Measurements from ENCODE around the gene DTX3L.

The DTX3L gene

DNA sequence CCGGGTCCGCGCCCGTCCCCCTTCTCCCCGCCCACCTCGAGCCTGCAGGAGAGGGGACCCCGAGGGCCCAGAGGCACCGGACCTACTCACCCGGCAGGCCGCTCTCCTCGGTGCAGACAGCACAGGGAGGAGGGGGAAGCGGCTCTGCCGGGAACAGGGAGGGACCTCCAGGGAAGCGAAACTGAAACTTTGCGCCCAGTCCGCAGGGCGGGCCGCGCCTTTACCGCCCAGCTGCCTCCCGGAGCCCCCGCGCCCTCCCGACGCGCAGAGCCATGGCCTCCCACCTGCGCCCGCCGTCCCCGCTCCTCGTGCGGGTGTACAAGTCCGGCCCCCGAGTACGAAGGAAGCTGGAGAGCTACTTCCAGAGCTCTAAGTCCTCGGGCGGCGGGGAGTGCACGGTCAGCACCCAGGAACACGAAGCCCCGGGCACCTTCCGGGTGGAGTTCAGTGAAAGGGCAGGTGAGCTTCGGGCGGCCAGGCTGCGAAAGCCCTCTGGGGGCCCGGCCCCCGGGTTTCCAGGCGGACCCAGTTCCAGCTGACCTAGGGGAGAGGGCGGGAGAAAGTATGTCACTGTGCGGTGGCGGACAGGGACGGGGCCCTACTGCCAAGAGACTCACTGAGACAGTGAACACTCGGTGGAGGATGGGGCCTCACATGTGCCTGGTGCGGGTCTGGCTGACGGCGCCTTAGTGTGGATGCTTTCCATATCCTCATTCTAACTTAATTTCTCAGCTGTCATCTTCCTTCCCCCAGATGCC is at the start of gene DTX3L, which contains the start of gene PARP9:
TSS of gene DTX3L (plus strand) at position 184 of the 758 bp plus-strand sequence. CDS start at position 273, 89 bp downstream.
TSS of gene PARP9 (minus strand) at position 146 of the 758 bp plus-strand sequence. CDS start 4,680 bp downstream, outside the sequence.
- peak; percentile 80 for DNase-seq

DNA sequence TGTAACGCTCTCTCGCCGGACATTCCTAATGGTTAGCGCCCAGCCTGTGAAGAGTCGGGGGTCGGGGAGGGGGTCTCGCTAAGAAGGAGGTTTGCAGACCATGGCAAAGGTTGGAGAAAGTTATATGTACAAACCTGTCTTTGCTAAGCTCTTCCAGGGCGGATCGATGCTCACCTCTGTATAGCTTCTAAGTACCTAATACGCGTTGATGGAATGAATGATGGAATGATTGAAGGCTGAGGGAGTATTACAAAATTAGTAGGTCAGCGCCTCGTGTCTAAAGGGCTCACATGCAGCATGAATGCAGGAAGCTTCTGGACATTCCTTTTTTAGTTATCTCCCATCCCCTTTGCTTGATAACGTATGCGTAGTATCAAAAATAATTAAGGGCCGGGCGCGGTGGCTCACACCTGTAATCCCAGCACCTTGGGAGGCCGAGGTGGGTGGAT is 49.1 kb upstream of the DTX3L start:
- DNase-seq = no peak

- no peak for DNase-seq
These were observed 48.3 kb upstream of the DTX3L start for GRCh38 chr3:122515870-122516269.

DNA sequence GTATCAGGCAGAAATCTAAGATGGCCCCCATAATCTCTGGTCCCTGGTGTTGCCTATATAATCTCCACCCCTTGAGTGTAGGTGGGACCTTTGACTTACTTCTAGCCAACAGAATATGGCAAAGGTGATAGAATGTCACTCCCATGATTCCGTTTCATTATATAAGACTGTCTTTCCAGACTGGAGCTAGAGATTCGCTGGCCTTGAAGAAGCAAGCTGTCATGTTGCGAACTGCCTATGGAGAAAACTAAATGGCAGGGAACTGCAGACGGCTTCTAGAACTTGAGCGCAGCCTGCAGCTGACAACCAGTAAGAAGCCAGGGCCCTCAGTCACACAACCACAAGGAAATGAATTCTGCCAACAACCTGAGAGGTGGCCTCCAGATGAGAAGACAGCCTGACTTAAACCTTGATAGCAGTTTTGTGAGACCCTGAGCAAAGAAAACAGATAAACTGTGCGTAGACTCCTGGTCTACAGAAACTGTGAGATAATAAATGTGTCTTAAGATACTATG is 47.2 kb upstream of the DTX3L start:
- DNase-seq = no peak

DNA sequence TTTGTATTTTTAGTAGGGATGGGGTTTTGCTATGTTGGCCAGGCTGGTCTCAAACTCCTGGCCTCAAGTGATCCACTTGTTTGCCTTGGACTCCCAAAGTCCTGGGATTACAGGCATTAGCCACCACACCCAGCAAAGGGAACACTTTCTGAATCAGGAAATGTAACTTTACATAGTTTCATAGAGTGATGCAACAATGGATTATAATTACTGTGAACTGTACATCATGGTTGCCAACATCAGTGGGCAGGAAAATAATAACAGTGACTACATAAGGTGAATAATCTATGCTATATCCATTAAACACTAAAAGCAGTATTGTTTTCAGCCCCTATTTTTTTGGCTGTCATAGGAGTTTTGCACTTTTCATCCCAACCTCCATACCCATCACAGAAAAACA is 44.4 kb upstream of the DTX3L start:
- no peak for DNase-seq

DNA sequence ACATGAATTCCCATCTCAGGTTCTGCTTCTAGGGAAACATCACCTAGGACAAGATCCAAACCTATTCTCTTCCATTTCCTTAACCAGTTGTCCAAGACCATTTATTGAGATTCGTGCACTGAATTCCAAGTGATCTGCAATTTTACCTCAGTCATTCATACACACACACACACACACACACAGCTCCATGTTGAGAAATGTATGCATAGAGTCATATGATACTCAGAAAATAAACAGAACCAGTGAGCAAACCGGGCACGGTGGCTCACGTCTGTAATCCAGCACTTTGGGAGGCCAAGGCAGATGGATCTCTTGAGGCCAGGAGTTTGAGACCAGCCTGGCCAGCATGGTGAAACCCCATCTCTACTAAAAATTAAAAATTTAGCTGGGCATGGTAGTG is 43.3 kb upstream of the DTX3L start:
- DNase-seq = no peak

- no peak for DNase-seq
These were observed 40.8 kb upstream of the DTX3L start for GRCh38 chr3:122523317-122523716.

- no peak for DNase-seq
These were observed 34.0 kb upstream of the DTX3L start for GRCh38 chr3:122530164-122530563.

DNA sequence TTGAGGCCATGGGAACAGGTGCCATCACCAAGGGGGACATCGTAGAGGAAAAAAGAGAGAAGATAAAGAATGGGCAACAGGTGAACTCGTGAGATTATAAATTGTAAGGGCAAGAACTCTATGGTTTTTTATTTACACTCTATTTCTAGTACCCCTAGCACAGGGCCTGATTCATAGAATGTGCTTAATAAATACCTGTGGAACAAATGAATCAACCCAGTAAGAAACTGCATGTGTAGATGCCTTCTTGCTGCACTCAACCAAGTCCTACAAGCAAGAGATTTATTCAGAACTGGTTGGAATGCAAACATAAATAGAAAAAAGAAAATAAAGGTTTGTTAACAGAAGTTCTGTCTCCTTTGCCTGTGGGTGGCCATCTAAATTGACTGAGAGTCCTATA is 30.7 kb upstream of the DTX3L start:
- no peak for DNase-seq

GRCh38 chr3:122533931-122534334 is 30.2 kb upstream of the DTX3L start:
- no peak for DNase-seq

- no peak for DNase-seq
These were observed 28.0 kb upstream of the DTX3L start for GRCh38 chr3:122535964-122536631.

- DNase-seq = no peak
These were observed 27.5 kb upstream of the DTX3L start for GRCh38 chr3:122536632-122537001.

- DNase-seq = no peak
These were observed 25.1 kb upstream of the DTX3L start for GRCh38 chr3:122538956-122539490.

- no peak for DNase-seq
These were observed 18.0 kb upstream of the DTX3L start for GRCh38 chr3:122546151-122546550.

DNA sequence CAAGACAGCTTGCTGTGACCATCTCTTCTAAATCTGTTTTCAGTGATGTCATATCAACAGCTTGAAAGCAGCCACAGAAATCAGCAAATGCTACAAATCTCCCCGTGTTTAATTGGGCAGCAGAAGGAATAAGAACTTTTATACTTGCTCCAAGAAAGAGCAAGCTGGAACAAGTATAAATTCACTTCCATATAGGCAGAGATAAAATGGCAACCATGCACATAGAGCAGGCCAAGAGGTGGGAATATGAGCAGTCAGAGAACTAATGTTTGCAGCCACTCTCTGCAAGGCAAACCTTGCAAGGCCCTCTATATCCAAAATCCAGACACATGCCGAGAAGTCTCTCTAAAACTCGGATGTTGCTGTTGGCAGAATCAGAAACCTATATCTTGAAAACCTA is 16.1 kb upstream of the DTX3L start:
- DNase-seq = no peak

DNA sequence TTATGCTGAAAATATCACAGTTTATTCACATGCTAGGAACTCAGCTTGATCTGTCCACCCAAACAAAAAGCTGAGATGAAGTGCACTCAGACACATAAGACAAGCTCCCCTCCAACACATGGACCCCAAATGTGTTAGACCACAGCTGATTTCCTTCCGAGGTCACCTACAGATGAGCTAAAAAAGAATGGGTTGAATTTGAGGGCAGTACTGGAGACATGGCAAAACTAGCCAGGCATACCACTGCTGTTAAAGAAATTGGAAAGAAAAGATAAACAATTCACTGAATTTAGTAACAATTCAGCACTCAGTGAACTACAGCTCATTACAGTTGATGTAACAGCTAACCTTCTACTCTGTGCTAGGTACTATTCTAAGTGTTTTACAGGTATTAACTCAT is 15.5 kb upstream of the DTX3L start:
- no peak for DNase-seq

DNA sequence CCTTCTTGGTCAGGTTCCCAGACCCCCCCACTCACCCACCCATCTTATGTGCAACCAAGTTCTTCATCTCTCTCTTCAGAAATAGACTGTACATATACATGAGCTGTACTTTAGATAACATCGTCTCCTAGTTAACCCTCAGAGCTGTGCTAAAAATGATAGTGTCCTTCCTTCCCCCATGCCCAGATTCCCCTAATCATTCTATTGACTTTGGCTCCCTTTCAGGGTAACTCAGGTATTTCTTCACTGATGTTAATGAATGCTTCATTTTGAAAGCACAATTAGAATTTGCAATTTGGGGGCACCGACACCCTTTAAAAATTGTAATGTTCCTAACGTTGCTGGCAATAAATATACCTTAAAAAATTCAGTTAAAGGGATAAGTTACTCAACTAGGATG is 11.0 kb upstream of the DTX3L start:
- no peak for DNase-seq

GRCh38 chr3:122555275-122556071 is 8.7 kb upstream of the DTX3L start:
- no peak for DNase-seq

GRCh38 chr3:122557356-122557755 is 6.8 kb upstream of the DTX3L start:
- no peak for DNase-seq

DNA sequence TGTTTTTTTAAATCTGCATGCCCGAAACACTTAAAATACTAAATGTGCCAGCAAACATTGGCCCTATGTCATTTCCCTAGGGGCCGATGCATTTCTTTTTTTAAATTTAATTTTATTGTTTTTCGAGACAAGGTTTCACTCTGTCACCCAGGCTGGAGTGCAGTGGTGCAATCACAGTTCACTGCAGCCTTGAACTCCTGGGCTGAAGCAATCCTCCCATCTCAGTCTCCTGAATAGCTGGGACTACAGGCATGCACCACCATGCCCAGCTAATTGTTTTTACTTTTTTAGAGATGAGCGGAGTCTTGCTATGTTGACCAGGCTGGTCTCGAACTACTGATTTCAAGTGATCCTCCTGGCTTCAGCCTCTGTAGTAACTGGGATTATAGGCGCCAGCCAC is 5.5 kb upstream of the DTX3L start:
- DNase-seq = no peak

GRCh38 chr3:122559906-122560305 is 4.2 kb upstream of the DTX3L start:
- no peak for DNase-seq

DNA sequence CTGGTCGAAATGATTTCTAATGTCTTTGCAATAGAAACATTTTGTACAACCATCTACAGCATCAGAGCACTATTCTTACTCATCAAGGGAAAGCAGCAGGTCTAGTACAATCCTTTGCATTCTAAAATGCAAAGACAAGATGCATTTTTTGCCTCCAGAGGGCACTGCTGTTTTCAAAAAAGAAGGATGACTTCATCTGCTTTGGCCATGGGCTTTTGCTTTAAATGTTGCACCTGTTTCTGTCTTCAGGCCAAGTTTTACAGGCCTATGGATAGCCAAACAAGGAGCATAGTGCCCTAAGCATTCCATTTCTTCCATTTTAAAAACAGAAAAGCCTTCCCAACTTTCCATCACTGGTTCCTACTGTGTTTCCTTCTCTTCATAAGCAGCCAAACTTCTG is 3.5 kb upstream of the DTX3L start:
- DNase-seq = peak; percentile 77
